Measurements from ENCODE around the gene PCBP3.

GRCh38 chr21:45700461-45700860, 56.9 kb downstream of the PCBP3 start:
- TF ChIP-seq CTCF (conservative IDR thresholded peaks at IDR 0.05), result no peak
- no peak for TF ChIP-seq ZFX (IDR thresholded peaks at IDR 0.05)

Measured in C4-2B (cell line).